ENCODE results near the gene RASL12. TPM values are rescaled to one million over a fixed set of nuclear protein-coding genes. Genes with fewer than 3 reads are reported as not detected.

Gene RASL12
- total RNA-seq, 2 donors from 2014 or later = 3.1 to 6.7 TPM

DNA sequence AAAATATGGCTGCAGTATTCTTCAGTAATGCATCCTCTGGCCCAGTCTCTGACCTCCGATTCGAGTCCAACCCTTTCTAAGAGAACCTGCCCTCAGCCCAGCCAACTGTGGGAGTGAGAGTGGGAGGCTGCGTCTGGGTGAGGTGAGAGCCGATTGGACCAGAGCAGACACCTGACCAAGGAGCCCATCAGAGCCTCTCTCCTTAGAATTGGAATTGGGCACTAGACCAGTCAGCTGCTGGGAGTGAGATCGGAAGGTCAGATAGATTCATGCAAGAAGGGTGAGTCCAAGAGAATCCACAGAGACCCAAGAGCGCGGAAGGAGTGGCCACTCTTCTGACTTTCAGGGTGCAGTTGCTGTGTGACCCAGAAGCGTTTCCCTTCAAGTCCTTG is 10.2 kb downstream of the RASL12 start:
- intact Hi-C loops (cut with DNase I) = loop anchor here (10.0 kb wide), 1 partner anchor 127 kb away; the partner anchor contains the start of gene CLPX
- H3K4me1 ChIP-seq = peaks cover 11% of the 10 kb centered on the region
- no peak for DNase-seq

DNA sequence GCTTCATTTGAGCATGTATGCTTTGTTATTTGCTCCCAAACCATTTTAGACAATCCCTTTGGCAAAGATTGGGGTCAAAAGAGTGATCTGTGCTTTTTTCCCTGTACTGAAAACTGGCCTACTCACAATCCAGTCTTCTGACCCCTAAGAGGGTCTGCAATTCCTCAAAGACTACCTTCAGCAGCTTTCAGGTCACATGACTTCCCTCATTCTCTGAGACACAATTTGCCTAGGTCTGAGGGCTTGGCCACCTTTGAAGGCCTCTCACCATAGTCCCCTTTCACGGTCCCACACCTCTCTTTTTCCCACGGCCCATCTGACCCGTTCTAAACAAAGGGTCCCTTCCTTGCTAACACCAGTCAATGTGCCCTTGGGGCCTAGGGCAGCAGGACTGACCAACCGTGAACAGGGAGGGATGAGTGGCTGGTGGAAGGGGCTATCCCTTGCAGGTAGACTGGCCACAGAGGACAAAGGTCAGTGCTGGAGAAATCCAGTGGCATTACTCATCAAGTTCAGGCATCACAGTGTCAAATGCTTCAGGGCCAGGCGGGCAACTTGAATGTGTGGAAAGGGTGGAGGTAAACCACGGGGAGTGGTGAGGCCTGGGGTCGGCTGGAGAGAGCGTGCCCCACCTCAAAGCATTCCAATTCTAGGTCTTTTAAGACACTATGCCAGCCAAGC is 10.8 kb downstream of the RASL12 start:
- Histone ChIP-seq H3K9me3 (no peaks in the 10 kb centered on the region), H3K27me3 (no peaks in the 10 kb centered on the region), H3K4me1 (peaks cover 11% of the 10 kb centered on the region), H3K36me3 (no peaks in the 10 kb centered on the region), H3K4me3 (no peak overlapping the region), H3K9ac (ENCODE audit: low read depth in 2 of 2, low read length in 2 of 2) (no peak overlapping the region), H3K27ac (no peak overlapping the region)
- DNase-seq = peak; percentile 70
- TF ChIP-seq, protein P1, sequence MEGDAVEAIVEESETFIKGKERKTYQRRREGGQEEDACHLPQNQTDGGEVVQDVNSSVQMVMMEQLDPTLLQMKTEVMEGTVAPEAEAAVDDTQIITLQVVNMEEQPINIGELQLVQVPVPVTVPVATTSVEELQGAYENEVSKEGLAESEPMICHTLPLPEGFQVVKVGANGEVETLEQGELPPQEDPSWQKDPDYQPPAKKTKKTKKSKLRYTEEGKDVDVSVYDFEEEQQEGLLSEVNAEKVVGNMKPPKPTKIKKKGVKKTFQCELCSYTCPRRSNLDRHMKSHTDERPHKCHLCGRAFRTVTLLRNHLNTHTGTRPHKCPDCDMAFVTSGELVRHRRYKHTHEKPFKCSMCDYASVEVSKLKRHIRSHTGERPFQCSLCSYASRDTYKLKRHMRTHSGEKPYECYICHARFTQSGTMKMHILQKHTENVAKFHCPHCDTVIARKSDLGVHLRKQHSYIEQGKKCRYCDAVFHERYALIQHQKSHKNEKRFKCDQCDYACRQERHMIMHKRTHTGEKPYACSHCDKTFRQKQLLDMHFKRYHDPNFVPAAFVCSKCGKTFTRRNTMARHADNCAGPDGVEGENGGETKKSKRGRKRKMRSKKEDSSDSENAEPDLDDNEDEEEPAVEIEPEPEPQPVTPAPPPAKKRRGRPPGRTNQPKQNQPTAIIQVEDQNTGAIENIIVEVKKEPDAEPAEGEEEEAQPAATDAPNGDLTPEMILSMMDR (IDR thresholded peaks at IDR 0.05) = no peak
- intact Hi-C loops (cut with DNase I) = loop anchor here (10.0 kb wide), 1 partner anchor 128 kb away; the partner anchor contains the start of gene CLPX

More for the DNA sequence above, 10.2 kb downstream of the RASL12 start:
- Histone ChIP-seq H3K27me3 (no peaks in the 10 kb centered on the region), H3K4me3 (no peak overlapping the region), H3K9ac (ENCODE audit: low read depth in 2 of 2, low read length in 2 of 2) (no peak overlapping the region), H3K27ac (no peak overlapping the region), H3K36me3 (no peaks in the 10 kb centered on the region), H3K9me3 (no peaks in the 10 kb centered on the region)
- TF ChIP-seq, protein P1 (IDR thresholded peaks at IDR 0.05) = no peak

DNA sequence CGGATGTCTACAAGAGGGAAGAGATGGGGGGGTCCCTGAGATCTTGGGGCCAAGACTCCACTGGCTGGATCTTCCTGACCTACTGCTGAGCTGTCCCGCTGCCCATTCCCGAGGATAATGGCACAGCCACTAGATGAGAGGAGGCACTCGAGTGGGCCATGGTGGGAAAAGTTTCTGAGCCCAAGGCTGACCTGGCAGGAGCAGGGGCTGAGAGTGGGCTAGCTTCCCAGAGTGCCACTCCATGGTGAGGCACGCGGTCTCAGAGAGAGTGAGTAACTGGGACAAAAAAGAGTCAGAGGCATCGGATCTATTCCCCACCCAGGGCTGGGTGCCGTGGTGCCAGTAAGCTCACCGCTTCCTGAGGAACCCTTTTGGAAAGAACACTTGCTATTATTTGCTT is 11.7 kb downstream of the RASL12 start:
- intact Hi-C loops (cut with DNase I) = loop anchor here (10.0 kb wide), 1 partner anchor 129 kb away; the partner anchor contains the start of gene CLPX
- TF ChIP-seq, protein P1 (IDR thresholded peaks at IDR 0.05) = no peak
- Histone ChIP-seq H3K27me3 (no peaks in the 10 kb centered on the region), H3K27ac (no peak overlapping the region), H3K9me3 (no peaks in the 10 kb centered on the region), H3K4me1 (peaks cover 11% of the 10 kb centered on the region), H3K9ac (ENCODE audit: low read depth in 2 of 2, low read length in 2 of 2) (no peak overlapping the region), H3K4me3 (no peak overlapping the region), H3K36me3 (no peaks in the 10 kb centered on the region)
- no peak for DNase-seq

DNA sequence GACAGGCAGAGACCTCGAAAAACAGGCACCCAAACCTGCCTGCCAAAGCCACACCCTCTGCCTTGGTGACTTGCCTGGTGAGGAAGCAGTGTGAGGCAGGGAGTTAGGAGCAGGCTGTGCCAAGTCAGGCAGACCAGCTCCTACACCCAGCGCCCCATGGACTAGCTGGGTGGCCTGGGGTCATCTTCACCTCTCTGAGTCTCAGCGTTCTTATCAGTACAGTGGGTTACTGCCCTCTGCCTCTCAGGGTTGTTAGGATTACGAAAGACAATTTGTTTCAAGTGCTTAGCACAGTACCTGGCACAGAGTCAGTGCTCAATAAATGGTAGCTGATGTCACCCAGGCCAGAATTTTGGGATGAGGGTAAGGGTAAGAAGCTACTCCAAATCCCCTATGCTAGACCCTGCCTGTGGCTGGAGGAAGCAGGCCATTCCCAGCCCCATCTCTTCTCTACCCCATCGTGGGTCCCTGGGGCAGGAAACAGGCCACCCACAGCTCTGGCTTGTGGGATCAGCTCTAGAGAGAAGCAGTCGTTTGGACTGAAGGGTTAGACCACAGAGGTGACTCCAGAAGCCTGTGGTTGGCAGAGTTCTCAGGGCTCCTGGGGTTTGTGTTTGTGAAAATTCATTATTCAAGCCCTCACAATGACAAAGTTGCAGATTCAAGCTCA is 12.5 kb downstream of the RASL12 start:
- Histone ChIP-seq H3K9me3 (no peaks in the 10 kb centered on the region), H3K4me1 (peaks cover 11% of the 10 kb centered on the region), H3K27ac (peak overlapping the region; percentile 36), H3K36me3 (no peaks in the 10 kb centered on the region), H3K27me3 (no peaks in the 10 kb centered on the region), H3K4me3 (no peak overlapping the region), H3K9ac (ENCODE audit: low read depth in 2 of 2, low read length in 2 of 2) (no peak overlapping the region)
- TF ChIP-seq, protein P1 (IDR thresholded peaks at IDR 0.05) = no peak
- peak; percentile 75 for DNase-seq
- intact Hi-C loops (cut with DNase I) = loop anchor here (2.0 to 10.0 kb wide), 2 partner anchors 45 to 129 kb away; partner anchors contain the start of gene CLPX

DNA sequence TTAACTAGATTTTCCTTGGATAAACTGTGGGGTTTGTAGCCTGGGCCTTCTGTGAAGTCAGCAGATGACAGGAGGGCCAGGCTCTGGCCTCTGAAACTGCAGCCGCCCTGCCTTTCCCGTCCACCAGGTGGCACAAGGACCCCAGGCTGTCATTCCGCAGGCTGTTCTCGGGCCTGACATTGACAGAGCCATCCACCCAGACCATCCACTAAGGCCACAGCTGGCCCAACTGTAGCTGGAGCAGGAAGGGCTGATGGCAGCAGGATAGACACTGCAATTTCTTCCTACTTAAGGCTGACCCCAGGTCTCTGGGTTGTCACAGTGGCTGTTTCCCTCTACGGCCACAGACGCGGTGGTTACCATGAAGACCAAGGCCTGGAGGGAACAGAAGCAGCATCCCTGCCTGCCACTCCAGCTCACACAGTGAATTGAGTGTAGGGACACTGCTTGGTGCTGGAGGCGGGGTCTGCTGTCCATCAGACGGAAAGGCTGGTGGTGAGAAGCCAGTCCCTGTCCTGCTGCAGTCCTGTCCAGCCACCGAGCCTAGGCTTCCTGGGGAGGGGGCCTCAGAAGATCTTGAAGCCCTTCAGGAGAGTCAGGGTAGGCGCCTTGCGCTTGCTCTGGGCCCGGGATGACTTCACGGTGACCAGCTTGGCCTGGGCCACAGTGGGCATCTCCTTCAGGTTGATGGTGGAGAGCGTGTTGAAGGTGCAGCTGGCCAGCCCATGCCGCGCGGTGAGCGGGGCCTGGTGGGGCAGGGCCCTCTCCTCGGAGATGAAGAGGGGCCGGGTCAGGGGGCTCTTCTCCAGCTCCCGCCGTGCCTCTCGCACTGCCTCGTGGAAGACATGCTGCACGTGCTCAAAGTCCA is 13.2 kb downstream of the RASL12 start:
- Histone ChIP-seq H3K36me3 (no peaks in the 10 kb centered on the region), H3K4me3 (no peak overlapping the region), H3K9ac (ENCODE audit: low read depth in 2 of 2, low read length in 2 of 2) (no peak overlapping the region), H3K27ac (peak overlapping the region; percentile 36), H3K27me3 (no peaks in the 10 kb centered on the region), H3K9me3 (no peaks in the 10 kb centered on the region), H3K4me1 (peaks cover 15% of the 10 kb centered on the region)
- TF ChIP-seq, protein P1 (IDR thresholded peaks at IDR 0.05) = peak; percentile 94
- DNase-seq = peak; percentile 78
- intact Hi-C loops (cut with DNase I) = loop anchor here (2.0 to 10.0 kb wide), 2 partner anchors 46 to 130 kb away; partner anchors contain the start of gene CLPX
